ENCODE data around the gene FTSJ1.

- TF ChIP-seq ELF4 (CRISPR knock-in tag; IDR thresholded peaks at IDR 0.05; ENCODE audit: low read depth) (no peak), CTCF (IDR thresholded peaks at IDR 0.05) (no peak), NR2C2 (CRISPR knock-in tag; IDR thresholded peaks at IDR 0.05) (no peak), TCF7 (CRISPR knock-in tag; IDR thresholded peaks at IDR 0.05; ENCODE audit: low read depth) (no peak), NR1H2 (CRISPR knock-in tag; IDR thresholded peaks at IDR 0.05) (no peak)
These were observed 14.2 kb upstream of the FTSJ1 start for GRCh38 chrX:48461830-48462229.

Data from WTC11 (cell line).